SJSA1 (cell line): ENCODE results near the gene PIKFYVE. TPM values are rescaled to one million over a fixed set of nuclear protein-coding genes. Genes with fewer than 3 reads are reported as not detected.

Experiments used
- DNase-seq, 2 experiments: peaks; one replicate each; pipeline ENCODE4 v3.0.0-alpha.2; 2015 to 2020; ENCODE audit warnings: low spot score in 2 of 2, low read depth in 1 of 2
- H3K27ac ChIP-seq: fragments of 250-450 bp; sonication (Bioruptor Pico); 2 replicates; pipeline ENCODE4 v1.5.1; 2020; ENCODE audit warnings: mild to moderate bottlenecking, moderate library complexity
- H3K27me3 ChIP-seq: fragments of 250-450 bp; sonication (Bioruptor Pico); replicated peaks from 2 replicates; pipeline ENCODE4 v1.5.1; 2020; ENCODE audit warnings: mild to moderate bottlenecking, moderate library complexity
- H3K36me3 ChIP-seq: fragments of 250-450 bp; sonication (Bioruptor Pico); 2 replicates; pipeline ENCODE4 v1.5.1; 2020; ENCODE audit warnings: mild to moderate bottlenecking
- H3K4me1 ChIP-seq: fragments of 250-450 bp; sonication (Bioruptor Pico); replicated peaks from 2 replicates; pipeline ENCODE4 v1.6.1; 2021; ENCODE audit warnings: mild to moderate bottlenecking
- H3K4me3 ChIP-seq: fragments of 250-450 bp; sonication (Bioruptor Pico); 2 replicates; pipeline ENCODE4 v1.5.1; 2020; ENCODE audit warnings: mild to moderate bottlenecking
- H3K9me3 ChIP-seq: fragments of 250-450 bp; sonication (Bioruptor Pico); replicated peaks from 2 replicates; pipeline ENCODE4 v1.5.1; 2020; ENCODE audit warnings: mild to moderate bottlenecking
- total RNA-seq: library from RNA; depleted of rRNA; stranded (reverse); fragments of >200 nt; shearing (Covaris generic); gene quantifications from 2 replicates; pipeline ENCODE4 v1.2.3, GENCODE V29; 2014; rRNA removed

Gene PIKFYVE
- total RNA-seq, 1 experiment from 2014 or later, result 27.3 TPM

DNA sequence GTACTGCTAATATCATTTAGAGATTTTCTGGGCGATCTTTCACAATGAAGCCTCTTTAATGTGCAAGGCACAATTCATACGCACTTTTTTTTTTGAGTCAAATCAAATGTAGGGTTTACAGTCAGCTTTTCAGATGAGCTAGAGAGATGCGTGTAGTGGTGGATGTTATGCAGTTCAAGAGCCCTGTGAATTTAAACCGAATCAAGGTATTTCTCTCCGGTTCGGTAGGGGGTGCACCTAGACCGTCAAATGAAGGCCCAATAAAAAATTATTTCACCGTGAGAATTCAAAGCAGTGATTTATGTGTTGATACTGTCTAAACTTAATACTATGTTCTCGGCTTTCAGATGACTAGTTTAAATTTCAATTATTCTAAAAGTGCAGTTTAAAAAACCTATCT is 141.6 kb downstream of the PIKFYVE start:
- Histone ChIP-seq H3K36me3 (no peaks in the 10 kb centered on the region), H3K9me3 (no peaks in the 10 kb centered on the region), H3K27me3 (peaks cover 61% of the 10 kb centered on the region), H3K27ac (no peak overlapping the region), H3K4me3 (no peak overlapping the region), H3K4me1 (no peaks in the 10 kb centered on the region)
- no peak for DNase-seq

Other genes with a start within 250 kb of the PIKFYVE start
- 2.0 and 5.8 TPM in 2 replicates for gene PLEKHM3, start 240.7 kb upstream of the PIKFYVE start, total RNA-seq
- not detected in 2 replicates for gene CRYGD, start 141.7 kb upstream of the PIKFYVE start, total RNA-seq
- gene CRYGC, start 136.4 kb upstream of the PIKFYVE start, total RNA-seq, result not detected in 2 replicates
- not detected in 2 replicates for gene CRYGB, start 120.1 kb upstream of the PIKFYVE start, total RNA-seq
- not detected in 2 replicates for gene CRYGA, start 102.7 kb upstream of the PIKFYVE start, total RNA-seq
- not detected in 2 replicates for gene C2orf80, start 76.2 kb upstream of the PIKFYVE start, total RNA-seq
- 79.7 and 86.4 TPM in 2 replicates for gene IDH1, start 11.2 kb upstream of the PIKFYVE start, total RNA-seq
- gene PTH2R, start 140.5 kb downstream of the PIKFYVE start, total RNA-seq, result not detected in 2 replicates